NCI-H446 (cell line): Measurements from ENCODE around the gene SPATA9.
"Not testable (repeated sequence)": the region's sequence is repeated elsewhere in the genome, so short reads cannot be mapped to it uniquely, and the experiment has no call there.

Experiments
- DNase-seq, 2 experiments: peaks; one replicate each; lab custom pipeline; 2025; lab: John Stamatoyannopoulos, UW

Gene SPATA9

GRCh38 chr5:95646226-95646568 lies 36.6 kb downstream of the SPATA9 start:
- not testable (repeated sequence) for DNase-seq

GRCh38 chr5:95644351-95645042 lies 38.3 kb downstream of the SPATA9 start:
- DNase-seq = peak; percentile 24 to 47

- no peak for DNase-seq
Observed at GRCh38 chr5:95643152-95643551, 39.6 kb downstream of the SPATA9 start.

- DNase-seq = no peak
Observed at GRCh38 chr5:95641741-95642220, 41.0 kb downstream of the SPATA9 start.

- DNase-seq = no peak
Observed at GRCh38 chr5:95638632-95639031, 44.2 kb downstream of the SPATA9 start.

- DNase-seq = no peak
Observed at GRCh38 chr5:95634081-95634480, 48.7 kb downstream of the SPATA9 start.

- no peak for DNase-seq
Observed at GRCh38 chr5:95633671-95634070, 49.1 kb downstream of the SPATA9 start.

GRCh38 chr5:95632942-95633341 lies 49.8 kb downstream of the SPATA9 start:
- not testable (repeated sequence) for DNase-seq

GRCh38 chr5:95631991-95632675 lies 50.7 kb downstream of the SPATA9 start:
- no peak for DNase-seq

GRCh38 chr5:95631255-95631958 lies 51.4 kb downstream of the SPATA9 start:
- peak in 1 of 2 experiments; percentile 11 for DNase-seq

- no peak for DNase-seq
Observed at GRCh38 chr5:95630394-95630917, 52.3 kb downstream of the SPATA9 start.

- no peak for DNase-seq
Observed at GRCh38 chr5:95628933-95629332, 53.9 kb downstream of the SPATA9 start.

GRCh38 chr5:95627971-95628810 lies 54.6 kb downstream of the SPATA9 start:
- no peak for DNase-seq

GRCh38 chr5:95626701-95627100 lies 56.1 kb downstream of the SPATA9 start:
- no peak for DNase-seq

GRCh38 chr5:95624368-95624767 lies 58.4 kb downstream of the SPATA9 start:
- no peak for DNase-seq

- DNase-seq = no peak
Observed at GRCh38 chr5:95623706-95624105, 59.1 kb downstream of the SPATA9 start.

- no peak for DNase-seq
Observed at GRCh38 chr5:95621839-95622629, 60.8 kb downstream of the SPATA9 start.

- no peak for DNase-seq
Observed at GRCh38 chr5:95620870-95621838, 61.6 kb downstream of the SPATA9 start.

- peak in 1 of 2 experiments; percentile 3 for DNase-seq
Observed at GRCh38 chr5:95620030-95620869, 62.5 kb downstream of the SPATA9 start, which contains the start of gene GPR150. Gene GPR150 (plus strand): TSS chr5:95620087. CDS start chr5:95620276, 189 bp downstream.
